Endothelial cell of umbilical vein (primary cell): ENCODE data around the gene PTGDS. TPM values are rescaled to one million over a fixed set of nuclear protein-coding genes. Genes with fewer than 3 reads are reported as not detected.

ENCODE experiments used
- BruUV-seq: library from RNA; stranded (reverse); fragments of 400-500 nt; replicated peaks from 2 replicates; lab custom pipeline; 2021; lab: Mats Ljungman, UMichigan
- CTCF ChIA-PET: fragments of 300-600, 350-600 bp; sonication (Branson Sonifier 250); formaldehyde crosslinking; loops from one replicate; lab custom pipeline; 2021; ENCODE audit warnings: antibody characterized with exemption, inconsistent platforms; lab: Charles Lee
- POLR2A ChIA-PET: fragments of 300-600, 350-600 bp; sonication (Branson Sonifier 250); formaldehyde crosslinking; loops from one replicate; lab custom pipeline; 2021; ENCODE audit warnings: antibody characterized with exemption, inconsistent platforms; lab: Charles Lee
- DNase-seq: peaks from one replicate; pipeline ENCODE4 v3.0.0-alpha.2; 2011; ENCODE audit warnings: low read depth, low spot score
- FAIRE-seq: peaks from 2 replicates; lab custom pipeline; 2011; peaks lifted over from hg19 to GRCh38; lab: Jason Lieb, UNC
- H2AFZ ChIP-seq: 2 replicates; pipeline ENCODE4 v1.6.0; 2012; ENCODE audit warnings: low read depth, low read length, control low read depth, inconsistent platforms
- H3K27ac ChIP-seq: 2 replicates; pipeline ENCODE4 v1.5.1; 2011; ENCODE audit warnings: low read depth, mild to moderate bottlenecking, control low read depth, low read length, moderate library complexity; ENCODE audit not compliant: insufficient read depth
- H3K27me3 ChIP-seq, 2 experiments: 2 replicates each; pipeline versions ENCODE4 v1.6.0 to v1.6.1; 2011; ENCODE audit warnings: low read length in 2 of 2, mixed read lengths in 1 of 2; ENCODE audit not compliant: control insufficient read depth in 2 of 2, insufficient read depth in 2 of 2
- H3K36me3 ChIP-seq, 2 experiments: 2 replicates in 1 of 2; 3 replicates in 1 of 2; pipeline ENCODE4 v1.5.1; 2011; ENCODE audit warnings: low read length in 2 of 2, mild to moderate bottlenecking in 1 of 2, moderate library complexity in 1 of 2; ENCODE audit not compliant: control insufficient read depth in 2 of 2, insufficient read depth in 2 of 2; ENCODE audit errors: extremely low read depth in 1 of 2
- H3K4me1 ChIP-seq: 3 replicates; pipeline ENCODE4 v1.5.1; 2011; ENCODE audit warnings: mild to moderate bottlenecking, low read length; ENCODE audit not compliant: control insufficient read depth, insufficient read depth; ENCODE audit errors: extremely low read depth
- H3K4me2 ChIP-seq: 2 replicates; pipeline ENCODE4 v1.6.1; 2011; ENCODE audit warnings: low read length, control low read depth, mixed read lengths; ENCODE audit not compliant: insufficient read depth
- H3K4me3 ChIP-seq, 3 experiments: fragments of 200-600 bp in 1 of 3; sonication (generic), shearing (Covaris generic) in 1 of 3; replicated peaks in 1 of 3; 2 replicates each; pipeline ENCODE4 v1.5.1; 2011 to 2016; ENCODE audit warnings: control low read depth in 3 of 3, low read length in 3 of 3, mild to moderate bottlenecking in 2 of 3, inconsistent platforms in 1 of 3, low read depth in 1 of 3, moderate library complexity in 1 of 3; ENCODE audit not compliant: insufficient read depth in 1 of 3
- H3K79me2 ChIP-seq: 2 replicates; pipeline ENCODE4 v1.6.0; 2012; ENCODE audit warnings: low read length, inconsistent platforms; ENCODE audit not compliant: control insufficient read depth, insufficient read depth
- H3K9ac ChIP-seq: replicated peaks from 2 replicates; pipeline ENCODE3; 2011; ENCODE audit warnings: low read length, control low read depth; ENCODE audit not compliant: insufficient read depth; ENCODE audit errors: extremely low read depth
- H3K9me1 ChIP-seq: replicated peaks from 3 replicates; pipeline ENCODE4 v1.6.0; 2011; ENCODE audit warnings: mild to moderate bottlenecking, low read length; ENCODE audit not compliant: control insufficient read depth, insufficient read depth; ENCODE audit errors: extremely low read depth
- H3K9me3 ChIP-seq: replicated peaks from 2 replicates; pipeline ENCODE4 v1.5.1; 2012; ENCODE audit warnings: low read length, inconsistent platforms; ENCODE audit not compliant: control insufficient read depth, insufficient read depth
- H4K20me1 ChIP-seq: replicated peaks from 2 replicates; pipeline ENCODE3; 2011; ENCODE audit warnings: mild to moderate bottlenecking, low read length; ENCODE audit not compliant: control insufficient read depth, insufficient read depth; ENCODE audit errors: extremely low read depth
- EZH2 ChIP-seq: IDR thresholded peaks from 2 replicates; pipeline ENCODE4 v1.6.1; 2012; ENCODE audit warnings: borderline replicate concordance, low read depth, mild to moderate bottlenecking, moderate library complexity, low read length, inconsistent platforms; ENCODE audit not compliant: severe bottlenecking
- GATA2 ChIP-seq: IDR thresholded peaks from 2 replicates; pipeline ENCODE4 v1.7.0; 2011; ENCODE audit warnings: low read depth, mild to moderate bottlenecking, moderate library complexity, mixed read lengths, low read length; ENCODE audit not compliant: insufficient read length, insufficient read depth
- JUN ChIP-seq: IDR thresholded peaks from 2 replicates; pipeline ENCODE4 v1.6.1; 2011; ENCODE audit warnings: borderline replicate concordance, low read depth; ENCODE audit not compliant: insufficient read length, insufficient read depth
- MYC ChIP-seq: IDR thresholded peaks from one replicate; pipeline ENCODE4 v1.6.1; 2011; ENCODE audit warnings: mild to moderate bottlenecking, low read depth, low read length
- POLR2AphosphoS5 ChIP-seq: IDR thresholded peaks from 2 replicates; pipeline ENCODE4 v1.6.1; 2012; ENCODE audit warnings: low read depth, mild to moderate bottlenecking, control low read depth, low read length, moderate library complexity; ENCODE audit not compliant: insufficient read depth
- dilution Hi-C: fragments of 300-500 bp; cut with MboI; formaldehyde crosslinking; loops from one replicate; pipeline ENCODE4 v1.15.0; 2019; ENCODE audit warnings: low sequenced_read_pairs; ENCODE audit not compliant: extremely low pct_ligation_motif_present
- intact Hi-C: fragments of 100-400 bp; cut with micrococcal nuclease; formaldehyde crosslinking; loops from one replicate; pipeline ENCODE4 v1.10.0; 2022
- polyA plus RNA-seq, 4 experiments: library from polyadenylated mRNA; depleted of rRNA in 3 of 4; stranded (reverse) in 3 of 4; unstranded in 1 of 4; fragments of >200 nt; gene quantifications; 2 replicates each; pipeline versions ENCODE4 v1.2.1 to v1.2.3, GENCODE V29; 2011 to 2012; ENCODE audit warnings: missing spikeins in 1 of 4
- total RNA-seq: library from RNA; stranded (reverse); gene quantifications from 2 replicates; pipeline ENCODE4 v1.2.3, GENCODE V29; 2021
- TF ChIP-seq, protein P1 (sequence below): IDR thresholded peaks from 2 replicates; pipeline ENCODE4 v1.6.1; 2011; ENCODE audit not compliant: insufficient read depth, insufficient read length
- TF ChIP-seq, protein P2 (sequence below), 2 donors: IDR thresholded peaks; 1 replicate in 1 of 2; 2 replicates in 1 of 2; pipeline ENCODE4 v1.5.1; 2011; ENCODE audit warnings: low read length in 2 of 2, mild to moderate bottlenecking in 2 of 2, moderate library complexity in 2 of 2, control low read depth in 1 of 2, inconsistent platforms in 1 of 2, low read depth in 1 of 2; ENCODE audit not compliant: insufficient read depth in 1 of 2; ENCODE audit errors: extremely low read depth in 1 of 2

Gene PTGDS
- total and polyA plus RNA-seq, 2 donors (not counting 3 experiments of a cell fraction or from before 2014, with no cell fraction given), result not detected

DNA sequence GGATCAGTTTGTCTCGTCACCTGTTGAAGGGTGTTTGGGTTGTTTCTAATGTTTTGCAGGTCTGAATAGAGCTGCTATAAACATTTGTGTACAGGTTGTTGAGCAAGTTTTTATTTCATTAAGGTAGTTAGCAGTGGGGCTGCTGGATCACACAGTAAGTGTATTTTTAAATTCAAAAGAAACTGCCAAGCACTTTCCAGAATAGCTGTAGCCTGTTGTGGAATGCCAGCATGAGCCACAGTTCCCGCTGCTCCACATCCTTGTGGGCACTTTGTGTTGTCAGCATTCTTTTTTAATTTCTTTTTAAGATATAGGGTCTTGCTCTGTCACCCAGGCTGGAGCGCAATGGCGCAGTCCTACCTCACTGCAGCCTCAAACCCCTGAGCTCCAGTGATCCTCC, 47.3 kb upstream of the PTGDS start:
- no peak overlapping the region for H3K27ac ChIP-seq
- no peaks in the 10 kb centered on the region for H3K27me3 ChIP-seq
- intact Hi-C loops (no loop called here), dilution Hi-C loops (loop anchor here (25.0 kb wide), 1 partner anchor 118 kb away; the partner anchor contains the start of gene RABL6)
- TF ChIP-seq MYC, result no peak
- H3K36me3 ChIP-seq, result peaks cover 0 to 7% of the 10 kb centered on the region in 2 experiments
- ChIA-PET POLR2A (no interaction called here), CTCF (no interaction called here)
- H3K9me3 ChIP-seq, result no peaks in the 10 kb centered on the region
- no peak overlapping the region for H2AFZ ChIP-seq
- no peak overlapping the region for H3K4me2 ChIP-seq
- no peaks in the 10 kb centered on the region for H3K79me2 ChIP-seq
- no peak overlapping the region for H3K9ac ChIP-seq
- H4K20me1 ChIP-seq, result no peaks in the 10 kb centered on the region
- FAIRE-seq (no peak), DNase-seq (no peak)
- no TSS peak for BruUV-seq
- H3K9me1 ChIP-seq, result no peaks in the 10 kb centered on the region
- peaks cover 12% of the 10 kb centered on the region for H3K4me1 ChIP-seq
- H3K4me3 ChIP-seq, result no peak overlapping the region

DNA sequence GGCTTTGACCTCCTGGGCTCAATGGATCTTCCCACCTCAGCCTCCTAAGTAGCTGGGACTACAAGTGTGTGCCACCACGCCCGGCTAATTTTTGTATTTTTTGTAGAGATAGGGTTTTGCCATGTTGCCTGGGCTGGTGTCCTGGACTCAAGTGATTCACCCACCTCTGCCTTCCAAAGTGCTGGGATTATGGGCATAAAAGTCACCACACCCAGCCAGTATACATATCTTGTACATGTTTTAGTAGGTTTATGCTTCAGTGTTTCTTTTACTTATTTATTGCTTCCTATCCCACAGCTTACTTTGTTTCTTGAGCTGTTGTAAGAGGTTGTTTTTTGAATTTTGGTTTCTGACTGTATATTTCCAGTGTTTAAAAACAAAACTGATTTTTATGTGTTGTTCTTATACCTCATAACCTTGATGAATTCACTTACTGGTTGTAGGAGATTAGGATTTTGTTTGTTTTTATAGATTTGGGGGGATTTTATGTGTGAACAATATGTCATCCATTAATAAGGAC, 45.6 kb upstream of the PTGDS start:
- dilution Hi-C loops (loop anchor here (25.0 kb wide), 1 partner anchor 119 kb away; the partner anchor contains the start of gene RABL6), intact Hi-C loops (no loop called here)
- peaks cover 0 to 2% of the 10 kb centered on the region in 2 experiments for H3K36me3 ChIP-seq
- H3K9me3 ChIP-seq, result no peaks in the 10 kb centered on the region
- no peaks in the 10 kb centered on the region for H4K20me1 ChIP-seq
- no peak for TF ChIP-seq EZH2
- TF ChIP-seq JUN, result no peak
- TF ChIP-seq GATA2, result no peak
- no peak for TF ChIP-seq MYC
- TF ChIP-seq, protein P1, sequence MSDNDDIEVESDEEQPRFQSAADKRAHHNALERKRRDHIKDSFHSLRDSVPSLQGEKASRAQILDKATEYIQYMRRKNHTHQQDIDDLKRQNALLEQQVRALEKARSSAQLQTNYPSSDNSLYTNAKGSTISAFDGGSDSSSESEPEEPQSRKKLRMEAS, result no peak
- no peak for TF ChIP-seq POLR2AphosphoS5
- TF ChIP-seq, protein P2, sequence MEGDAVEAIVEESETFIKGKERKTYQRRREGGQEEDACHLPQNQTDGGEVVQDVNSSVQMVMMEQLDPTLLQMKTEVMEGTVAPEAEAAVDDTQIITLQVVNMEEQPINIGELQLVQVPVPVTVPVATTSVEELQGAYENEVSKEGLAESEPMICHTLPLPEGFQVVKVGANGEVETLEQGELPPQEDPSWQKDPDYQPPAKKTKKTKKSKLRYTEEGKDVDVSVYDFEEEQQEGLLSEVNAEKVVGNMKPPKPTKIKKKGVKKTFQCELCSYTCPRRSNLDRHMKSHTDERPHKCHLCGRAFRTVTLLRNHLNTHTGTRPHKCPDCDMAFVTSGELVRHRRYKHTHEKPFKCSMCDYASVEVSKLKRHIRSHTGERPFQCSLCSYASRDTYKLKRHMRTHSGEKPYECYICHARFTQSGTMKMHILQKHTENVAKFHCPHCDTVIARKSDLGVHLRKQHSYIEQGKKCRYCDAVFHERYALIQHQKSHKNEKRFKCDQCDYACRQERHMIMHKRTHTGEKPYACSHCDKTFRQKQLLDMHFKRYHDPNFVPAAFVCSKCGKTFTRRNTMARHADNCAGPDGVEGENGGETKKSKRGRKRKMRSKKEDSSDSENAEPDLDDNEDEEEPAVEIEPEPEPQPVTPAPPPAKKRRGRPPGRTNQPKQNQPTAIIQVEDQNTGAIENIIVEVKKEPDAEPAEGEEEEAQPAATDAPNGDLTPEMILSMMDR (IDR thresholded peaks at IDR 0.05; ENCODE audit: extremely low read depth in 1 of 2, insufficient read depth in 1 of 2, low read depth in 1 of 2, low read length in 2 of 2), result no peak
- no peak for DNase-seq
- peaks cover 12% of the 10 kb centered on the region for H3K4me1 ChIP-seq
- ChIA-PET POLR2A (no interaction called here), CTCF (no interaction called here)
- no peak overlapping the region for H2AFZ ChIP-seq
- H3K4me3 ChIP-seq, result no peak overlapping the region
- no peaks in the 10 kb centered on the region for H3K9me1 ChIP-seq
- no peak overlapping the region for H3K27ac ChIP-seq
- no peak for FAIRE-seq
- no peaks in the 10 kb centered on the region for H3K27me3 ChIP-seq
- H3K79me2 ChIP-seq, result no peaks in the 10 kb centered on the region
- H3K4me2 ChIP-seq, result no peak overlapping the region
- no TSS peak for BruUV-seq
- no peak overlapping the region for H3K9ac ChIP-seq
